Stimulated activated CD8-positive, alpha-beta memory T cell treated with anti-CD3 and anti-CD28 coated beads, Interleukin-12 subunit alpha, Interleukin-12 subunit beta, amount 100 ng/mL, for 24 hours (primary cell): Measurements from ENCODE around the gene CIB2.

ENCODE experiments used
- DNase-seq: peaks from one replicate; pipeline ENCODE4 v3.0.0-alpha.2; 2020; ENCODE audit errors: extremely low read depth

CIB2 gene

DNA sequence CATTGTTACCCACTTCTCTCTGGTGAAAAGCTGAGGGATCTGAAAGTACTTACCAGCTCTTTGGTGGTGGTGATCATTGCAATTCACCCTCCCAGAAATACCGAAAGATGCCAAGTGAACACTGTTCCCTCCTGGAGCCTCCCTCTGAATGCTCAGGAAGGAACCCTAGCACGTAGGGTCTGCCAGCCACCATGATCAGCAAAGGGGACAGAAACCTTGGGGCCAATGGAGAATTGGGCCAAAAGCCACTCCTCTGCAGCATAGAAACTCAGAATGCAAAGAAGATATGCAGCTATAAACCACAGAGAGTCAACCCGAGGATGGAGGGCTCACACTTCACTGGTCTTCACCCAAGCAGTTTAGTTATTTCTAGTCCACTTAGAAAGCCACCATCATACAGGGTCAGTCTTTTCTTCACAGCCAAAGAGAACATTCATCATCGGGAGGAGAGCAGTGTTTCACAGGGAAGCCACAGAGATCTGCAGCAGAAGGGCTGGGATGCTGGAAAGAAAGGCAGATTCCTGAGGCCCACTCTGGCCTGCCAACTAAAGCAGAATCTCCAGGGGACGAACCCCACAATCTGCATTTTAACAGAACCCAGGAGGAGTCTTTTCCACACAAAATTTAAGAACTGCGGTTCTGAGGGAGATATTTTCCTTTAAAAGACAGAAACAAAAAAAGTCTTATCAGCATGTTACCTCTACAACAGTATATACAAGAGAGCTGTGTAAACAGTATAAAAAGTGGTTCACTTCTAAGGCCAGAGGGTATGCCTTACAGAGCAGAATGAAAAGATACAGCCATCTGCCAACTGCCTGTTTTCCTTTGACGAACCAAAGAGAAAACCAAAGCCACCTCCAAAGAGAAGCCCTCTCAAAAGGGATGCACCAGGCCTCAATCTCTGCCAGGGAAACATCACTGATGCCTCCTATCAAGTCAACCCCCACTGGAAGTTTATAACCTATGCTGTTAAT lies 65.0 kb downstream of the CIB2 start:
- no peak for DNase-seq

DNA sequence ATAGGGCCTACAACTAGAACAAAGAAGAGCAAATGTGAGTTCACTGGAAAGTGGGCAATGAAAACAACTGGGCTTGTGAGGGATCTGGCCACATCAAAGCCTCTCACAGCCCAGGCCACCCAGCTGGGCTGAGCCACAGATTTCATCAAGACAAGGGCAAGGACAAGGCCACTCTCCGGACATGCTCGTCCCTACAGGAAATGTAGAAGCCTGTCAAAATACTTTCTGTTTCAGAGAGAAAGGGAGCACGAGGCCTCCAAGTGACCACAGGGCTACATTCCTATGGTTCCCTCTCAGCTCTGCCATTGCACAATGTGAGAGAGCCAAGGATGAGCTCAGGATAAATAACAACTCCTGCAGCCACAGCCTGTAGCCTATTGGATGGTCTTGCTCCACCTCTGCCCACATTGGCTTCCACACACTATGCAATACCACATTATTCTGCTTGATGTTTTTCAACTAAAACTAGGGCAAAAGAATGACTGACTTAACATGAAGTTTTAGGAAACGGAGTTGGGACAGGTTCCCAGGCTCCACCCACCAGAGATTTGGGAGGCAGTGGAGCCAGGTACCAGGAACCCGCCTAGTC lies 65.9 kb downstream of the CIB2 start:
- DNase-seq = no peak

DNA sequence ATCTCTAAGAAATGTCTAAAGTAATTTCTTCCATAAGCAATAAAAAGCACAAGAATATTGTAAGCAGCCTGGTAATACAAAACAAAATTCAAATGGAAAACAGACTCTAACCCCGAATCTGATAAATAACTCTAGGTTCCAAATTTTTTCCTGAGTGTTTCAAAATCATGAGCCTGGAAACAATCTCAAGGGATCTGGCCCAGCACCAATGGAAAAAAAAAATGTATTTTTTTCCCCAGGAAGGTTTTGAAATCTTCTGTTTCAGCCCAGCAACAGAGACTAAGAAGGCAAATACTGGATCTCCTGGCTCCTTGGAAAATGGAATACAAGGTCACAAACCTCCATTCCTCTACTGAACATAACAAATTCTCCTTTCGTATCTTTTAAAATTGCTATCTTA lies 66.7 kb downstream of the CIB2 start:
- DNase-seq = no peak

DNA sequence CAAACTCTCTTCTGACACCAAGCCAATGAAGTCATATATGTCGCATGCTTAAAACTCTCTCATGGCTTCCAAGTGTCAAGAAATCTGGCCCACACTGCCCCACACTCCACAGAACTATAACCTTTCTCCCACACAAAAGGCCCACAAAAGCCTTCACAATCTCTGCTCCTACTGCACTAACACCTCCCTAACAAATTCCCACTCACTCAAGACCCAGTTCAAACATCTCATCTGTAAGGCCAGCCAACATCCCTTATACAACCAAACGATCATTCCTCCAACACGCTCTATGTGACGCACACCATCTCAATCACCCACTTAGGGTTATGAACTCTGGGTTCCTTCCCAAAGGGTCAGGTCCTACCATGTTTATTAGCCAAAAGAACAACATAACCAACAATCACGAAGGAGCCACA lies 67.3 kb downstream of the CIB2 start:
- DNase-seq = no peak

DNA sequence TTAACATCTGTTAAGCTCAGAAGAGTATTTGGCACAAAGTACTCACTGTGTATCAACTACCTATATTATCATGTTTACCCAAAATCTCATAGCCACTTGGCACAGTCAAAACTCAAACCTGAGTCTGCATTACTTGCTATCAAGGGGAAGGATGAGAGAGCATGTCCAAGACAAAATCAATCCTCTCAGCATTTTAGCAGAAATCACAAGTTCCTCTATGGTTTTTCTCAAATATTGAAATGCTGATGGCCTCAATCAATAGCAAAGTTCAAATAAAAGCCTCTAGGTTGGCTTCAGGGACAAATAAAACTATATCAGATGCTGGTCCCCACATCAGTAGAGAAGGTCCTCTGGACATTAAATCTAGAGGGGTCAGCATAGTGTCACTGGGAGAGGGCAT lies 68.0 kb downstream of the CIB2 start:
- DNase-seq = no peak

DNA sequence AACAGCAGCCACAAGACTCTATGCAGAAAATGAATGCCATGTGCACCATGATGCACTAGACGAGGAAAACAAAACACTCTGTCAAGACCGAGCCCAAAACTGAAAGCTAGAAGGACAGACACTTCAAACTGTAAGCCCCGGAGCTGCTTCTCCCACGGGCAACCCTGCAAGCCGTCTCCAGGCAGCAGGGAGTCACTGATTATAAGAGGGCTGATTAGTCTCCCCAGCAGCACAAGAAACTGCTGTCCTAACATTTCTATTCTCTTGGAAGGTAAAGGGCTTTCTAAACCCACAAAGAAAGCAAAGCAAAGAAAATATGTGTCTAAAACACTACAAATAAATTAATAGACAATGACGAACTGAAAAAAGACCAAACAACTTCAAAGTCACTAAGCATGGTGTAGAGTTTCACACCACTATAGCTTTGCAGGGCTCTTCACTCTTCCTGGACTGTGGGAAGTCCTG lies 69.2 kb downstream of the CIB2 start:
- no peak for DNase-seq

DNA sequence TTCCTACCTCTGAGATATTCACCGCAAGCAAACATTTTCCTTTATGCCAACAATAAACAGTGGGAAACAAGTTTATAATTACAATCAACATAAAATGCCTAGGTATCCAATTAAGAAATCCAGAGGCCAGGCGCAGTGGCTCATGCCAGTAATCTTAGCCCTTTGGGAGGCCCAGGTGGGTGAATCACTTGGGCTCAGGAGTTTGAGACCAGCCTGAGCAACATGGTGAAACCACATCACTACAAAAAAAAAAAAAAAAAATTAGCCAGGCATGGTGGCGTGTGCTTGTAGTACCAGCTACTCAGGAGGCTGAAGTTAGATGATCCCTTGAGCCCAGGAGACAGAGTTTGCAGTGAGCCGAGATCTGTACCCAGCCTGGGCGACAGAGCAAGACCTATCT lies 71.0 kb downstream of the CIB2 start:
- no peak for DNase-seq

DNA sequence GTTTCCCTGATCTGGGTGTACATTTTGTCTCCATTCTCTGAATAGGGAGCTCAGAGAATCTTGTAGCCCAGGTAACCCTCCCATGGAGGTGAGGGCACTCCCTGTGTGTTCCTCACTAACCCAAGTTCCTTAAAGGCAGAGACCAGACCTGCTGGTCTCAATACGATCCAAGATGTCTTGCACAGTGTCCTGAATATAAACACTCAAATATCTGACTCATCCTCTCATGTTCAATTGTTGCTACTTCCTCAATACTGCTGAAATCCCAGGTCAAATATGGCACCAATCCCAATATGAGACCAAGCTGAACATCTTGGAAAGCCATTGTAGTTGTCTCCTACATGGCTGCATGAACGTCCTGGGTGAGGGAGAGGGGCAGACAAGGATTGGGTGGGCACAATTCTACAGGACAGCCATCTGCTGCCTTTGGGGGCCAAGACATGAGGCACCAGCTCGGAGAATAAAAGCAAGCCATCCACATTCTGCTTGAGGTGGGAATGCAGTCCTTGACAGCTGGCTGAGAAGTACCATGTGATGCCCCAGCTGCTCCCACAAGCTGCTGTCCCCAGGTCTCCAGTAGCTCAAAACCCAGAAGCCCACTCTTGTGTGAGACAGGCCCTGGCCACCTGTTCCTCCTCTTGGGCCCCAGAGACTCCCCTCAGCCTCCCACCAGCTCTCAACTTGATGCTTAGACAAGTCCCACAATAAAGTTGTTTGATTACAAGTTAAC lies 72.0 kb downstream of the CIB2 start:
- no peak for DNase-seq

DNA sequence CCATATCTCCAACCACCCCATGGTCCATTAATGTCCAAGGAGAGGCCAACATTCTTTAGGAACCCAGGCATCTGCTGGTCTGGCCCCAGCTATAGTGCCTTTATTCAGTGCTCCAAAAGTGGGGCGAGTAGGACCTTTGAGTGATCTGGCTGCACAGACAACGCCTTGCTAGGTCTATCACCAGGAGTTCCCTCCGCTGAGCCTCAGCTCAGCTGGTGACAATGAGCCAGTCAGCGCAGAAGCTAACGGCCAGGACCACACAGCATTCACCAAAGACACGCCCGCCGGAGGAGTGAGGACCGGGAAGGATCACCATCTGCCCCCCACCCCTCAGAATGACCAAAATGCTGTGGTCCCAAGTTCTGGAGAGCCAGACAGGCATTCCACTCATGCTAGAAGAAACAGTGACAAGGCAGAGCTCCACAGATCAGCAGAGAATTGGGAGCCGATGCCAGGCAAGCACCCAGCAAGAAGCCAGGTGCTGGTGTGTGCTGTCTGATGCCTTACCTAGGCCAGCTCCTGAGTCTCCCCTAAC lies 72.8 kb downstream of the CIB2 start:
- no peak for DNase-seq

DNA sequence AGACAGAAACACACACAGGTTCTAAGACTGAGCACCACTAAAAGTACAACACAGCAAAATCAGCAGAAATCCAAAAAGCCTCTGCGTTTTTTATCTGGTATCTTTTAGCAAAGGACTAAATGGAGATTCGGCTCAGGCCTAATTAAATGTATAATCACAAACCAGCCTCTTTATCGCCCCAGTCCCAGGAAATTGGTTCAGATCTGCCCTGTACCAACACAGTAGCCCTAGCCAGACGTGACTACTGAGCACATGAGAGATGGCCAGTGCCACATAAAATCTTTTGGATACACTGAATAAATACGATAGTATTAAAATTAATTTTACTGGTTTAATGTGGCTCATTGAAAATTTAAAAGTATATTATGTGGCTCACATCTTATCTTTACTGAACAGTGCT lies 73.4 kb downstream of the CIB2 start:
- DNase-seq = no peak

DNA sequence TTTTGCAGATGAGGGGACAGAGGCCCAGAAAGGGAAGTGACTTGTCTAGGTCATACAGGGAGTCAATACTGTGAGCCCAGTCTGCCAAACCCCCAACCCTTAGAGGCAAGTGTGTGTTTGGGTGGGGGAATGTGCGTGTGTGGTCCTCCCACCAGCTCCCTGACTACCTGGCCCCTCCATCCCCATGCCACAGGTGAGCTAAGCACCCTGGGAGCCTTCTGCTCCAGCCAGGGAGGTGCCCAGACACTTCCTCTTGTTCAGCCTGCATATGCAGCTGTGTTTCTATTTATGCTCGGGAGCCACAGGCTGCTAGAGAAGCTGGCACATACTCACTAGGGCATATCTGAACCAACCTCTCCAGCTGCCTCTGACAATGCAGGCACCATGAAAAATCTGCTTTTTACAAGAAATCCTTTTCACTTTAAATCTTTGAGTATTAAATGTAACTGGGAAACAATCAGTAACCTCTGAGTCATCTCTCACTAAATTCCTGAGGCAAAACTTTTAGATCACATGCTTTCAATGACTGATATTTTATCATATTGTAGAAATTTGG lies 74.5 kb downstream of the CIB2 start:
- DNase-seq = no peak

DNA sequence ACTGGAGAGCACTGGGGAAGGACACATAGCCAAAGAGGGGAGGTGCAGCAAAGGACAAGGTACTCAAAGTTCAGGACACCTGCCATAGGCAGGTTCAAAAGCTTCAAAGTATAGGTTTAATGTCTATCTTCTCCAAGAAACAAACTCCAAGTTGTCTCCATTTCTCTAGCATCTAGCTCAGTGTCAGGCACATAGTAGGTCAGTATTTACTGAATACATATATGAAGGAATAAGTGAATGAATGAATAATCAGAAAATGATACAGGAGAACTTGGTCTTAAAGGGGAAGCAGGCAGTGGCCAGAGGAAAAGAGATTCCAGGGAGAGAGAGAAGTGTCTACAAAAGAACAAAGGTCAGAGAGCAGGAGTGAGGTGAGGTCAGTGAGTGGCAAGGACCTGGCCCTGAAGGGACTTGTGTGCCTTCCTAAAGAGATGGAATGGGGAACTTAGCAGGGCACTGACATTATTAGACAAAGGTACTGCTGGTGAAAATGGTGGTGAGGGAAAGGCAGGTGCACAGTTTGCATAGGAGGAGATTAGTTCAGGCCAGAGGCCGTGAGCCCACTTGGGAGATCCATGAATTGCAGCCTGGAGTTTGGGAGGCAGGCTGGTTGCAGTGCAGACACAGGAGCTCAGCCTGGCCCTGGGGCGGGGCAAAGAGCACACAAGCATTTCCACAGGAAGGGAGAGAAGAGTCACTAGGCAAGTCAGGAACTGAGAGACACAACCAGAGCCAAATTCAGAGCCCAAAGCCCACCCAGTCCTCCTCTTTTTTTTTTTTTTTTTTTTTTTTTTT lies 75.1 kb downstream of the CIB2 start:
- no peak for DNase-seq

DNA sequence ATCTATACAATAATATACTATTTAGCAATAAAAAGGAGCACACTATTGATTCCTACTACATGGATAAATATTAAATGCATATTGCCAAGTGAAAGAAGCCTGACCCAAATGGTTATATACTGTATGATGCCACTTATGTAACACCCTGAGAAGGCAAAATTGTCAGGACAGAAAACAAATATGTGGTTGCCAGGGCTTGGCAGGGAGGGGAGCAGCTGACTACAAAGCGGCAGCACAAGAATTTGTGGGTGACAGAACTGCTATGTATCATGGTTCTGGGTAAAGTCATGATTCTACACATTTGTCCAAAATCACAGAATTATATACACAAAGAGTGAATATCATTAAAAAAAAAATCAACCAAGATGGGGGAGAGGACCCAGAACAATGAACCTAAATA lies 76.3 kb downstream of the CIB2 start:
- no peak for DNase-seq
